Inferior parietal cortex (tissue), 1 donor: ENCODE measurements around the gene PPP1R7.
"Not testable (repeated sequence)": the region's sequence is repeated elsewhere in the genome, so short reads cannot be mapped to it uniquely, and the experiment has no call there.

ENCODE experiments used
- DNase-seq: peaks from one replicate; pipeline ENCODE4 v3.0.0-alpha.2; 2016; ENCODE audit errors: extremely low spot score

The PPP1R7 gene

GRCh38 chr2:241149925-241150659, at the start of gene PPP1R7:
Gene PPP1R7 (plus strand): TSS chr2:241150467. CDS start chr2:241150496, 29 bp downstream.
- DNase-seq, result peak; percentile 92

GRCh38 chr2:241102239-241102803, 47.9 kb upstream of the PPP1R7 start, which contains the start of gene MTERF4:
Gene MTERF4 (minus strand): TSS chr2:241102287. CDS start chr2:241102273, 14 bp downstream.
- peak; percentile 86 for DNase-seq

GRCh38 chr2:241103176-241103595, 47.1 kb upstream of the PPP1R7 start:
- no peak for DNase-seq

- not testable (repeated sequence) for DNase-seq
These were observed 45.7 kb upstream of the PPP1R7 start for GRCh38 chr2:241104611-241105010.

- no peak for DNase-seq
These were observed 44.6 kb upstream of the PPP1R7 start for GRCh38 chr2:241105641-241106040.

GRCh38 chr2:241107031-241107783, 43.1 kb upstream of the PPP1R7 start:
- DNase-seq, result no peak

GRCh38 chr2:241108271-241109209, 41.7 kb upstream of the PPP1R7 start:
- DNase-seq, result no peak

GRCh38 chr2:241109210-241110088, 40.8 kb upstream of the PPP1R7 start:
- no peak for DNase-seq

GRCh38 chr2:241110089-241110606, 40.1 kb upstream of the PPP1R7 start:
- DNase-seq, result no peak

- DNase-seq, result no peak
These were observed 39.4 kb upstream of the PPP1R7 start for GRCh38 chr2:241110607-241111439.

- no peak for DNase-seq
These were observed 38.8 kb upstream of the PPP1R7 start for GRCh38 chr2:241111440-241111805.

GRCh38 chr2:241112046-241112445, 38.2 kb upstream of the PPP1R7 start:
- DNase-seq, result no peak

GRCh38 chr2:241112592-241112991, 37.7 kb upstream of the PPP1R7 start:
- DNase-seq, result no peak

- DNase-seq, result no peak
These were observed 35.4 kb upstream of the PPP1R7 start for GRCh38 chr2:241114836-241115235.

GRCh38 chr2:241115361-241115760, 34.9 kb upstream of the PPP1R7 start:
- DNase-seq, result no peak

GRCh38 chr2:241116606-241117560, 33.4 kb upstream of the PPP1R7 start:
- no peak for DNase-seq

- DNase-seq, result no peak
These were observed 31.3 kb upstream of the PPP1R7 start for GRCh38 chr2:241118737-241119505.
